Motor neuron (in vitro differentiated cells): Measurements from ENCODE around the gene FAM180A. TPM values are rescaled to one million over a fixed set of nuclear protein-coding genes. Genes with fewer than 3 reads are reported as not detected.

Source experiments
- ATAC-seq, 8 experiments: fragments of 200-7000 bp; cut with Tn5 transposase; replicated peaks in 6 of 8; 2 replicates each; pipeline ENCODE4 v1.8.0; 2021; ENCODE audit warnings: mild to moderate bottlenecking in 8 of 8, moderate library complexity in 8 of 8
- H3K27ac ChIP-seq, 2 donors: fragments of 250-450 bp; sonication (Bioruptor Pico); 2 replicates each; pipeline ENCODE4 v1.9.0; 2021; ENCODE audit warnings: antibody characterized with exemption in 2 of 2, mild to moderate bottlenecking in 2 of 2, moderate library complexity in 1 of 2
- H3K4me1 ChIP-seq, 2 donors: fragments of 250-450 bp; sonication (Bioruptor Pico); replicated peaks in 1 of 2; 2 replicates each; pipeline ENCODE4 v1.6.1; 2021; ENCODE audit warnings: antibody characterized with exemption in 2 of 2, mild to moderate bottlenecking in 2 of 2, moderate library complexity in 1 of 2
- H3K4me3 ChIP-seq, 5 donors: fragments of 250-450 bp; sonication (Bioruptor Pico); 2 replicates each; pipeline ENCODE4 v1.9.0; 2021; ENCODE audit warnings: antibody characterized with exemption in 5 of 5, mild to moderate bottlenecking in 5 of 5, moderate library complexity in 4 of 5
- WGBS, 10 experiments: fragments of 450-650 bp; shearing (Covaris generic); methylation state at CpG; one replicate each; pipeline ENCODE4 v1.0.0; 2022; 5-methylcytosine and 5-hydroxymethylcytosine counted together
- in situ Hi-C, 9 experiments: fragments of 400-800 bp; cut with MboI; loops; one replicate each; pipeline ENCODE4 v1.15.0; 2021; ENCODE audit warnings: low sequenced_read_pairs in 9 of 9, low pct_unique_long_range_greater_than_20kb in 2 of 9; ENCODE audit not compliant: unreplicated experiment in 9 of 9
- total RNA-seq, 8 experiments: library from RNA; unstranded; fragments of 300-600 nt; gene quantifications; 2 replicates each; pipeline versions ENCODE4 v1.2.3 to v1.2.4, GENCODE V29; 2022

Gene FAM180A
- total RNA-seq = 10 to 100 TPM in 1 of 8 experiments, under 1 TPM in 3, not detected in 4; 0.13 to 11.3 (median 0.30) TPM

DNA sequence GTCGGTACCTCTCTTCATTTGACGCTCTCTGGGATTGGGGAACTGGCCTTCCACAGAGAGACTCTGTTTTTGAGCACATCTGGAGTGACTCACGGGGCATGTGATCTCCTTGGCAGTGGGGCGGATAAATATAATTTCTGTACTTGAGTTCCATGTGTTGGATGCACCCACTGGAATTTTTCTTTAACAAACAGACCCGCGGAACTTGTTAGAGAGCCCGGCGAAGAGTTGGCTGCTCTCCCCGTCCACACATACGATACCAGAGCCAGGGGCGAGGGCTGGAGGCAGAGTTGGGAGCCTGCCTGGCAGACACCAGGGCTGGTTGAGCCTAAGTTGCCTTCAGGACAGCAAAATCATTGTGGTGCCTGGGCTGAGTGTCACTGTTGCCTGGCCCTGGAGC, at the start of gene FAM180A:
Gene FAM180A, minus strand, starts transcription at position 44 of the 400 bp plus-strand sequence. CDS start 233 bp downstream, outside the sequence.
- 0 to 100% (median 82%) methylated on average over 1 to 9 of the region's 11 CpGs; no CpG with 5 or more reads in 1 of the 10 experiments for WGBS, 10 experiments
- in situ Hi-C loops = no loop called here
- ATAC-seq = peak in 2 of 8 experiments; percentile 18
- H3K4me3 ChIP-seq = no peak within 1 kb of the TSS
- H3K4me1 ChIP-seq = no peaks in the 10 kb centered on the region
- H3K27ac ChIP-seq = no peak within 1 kb of the TSS

DNA sequence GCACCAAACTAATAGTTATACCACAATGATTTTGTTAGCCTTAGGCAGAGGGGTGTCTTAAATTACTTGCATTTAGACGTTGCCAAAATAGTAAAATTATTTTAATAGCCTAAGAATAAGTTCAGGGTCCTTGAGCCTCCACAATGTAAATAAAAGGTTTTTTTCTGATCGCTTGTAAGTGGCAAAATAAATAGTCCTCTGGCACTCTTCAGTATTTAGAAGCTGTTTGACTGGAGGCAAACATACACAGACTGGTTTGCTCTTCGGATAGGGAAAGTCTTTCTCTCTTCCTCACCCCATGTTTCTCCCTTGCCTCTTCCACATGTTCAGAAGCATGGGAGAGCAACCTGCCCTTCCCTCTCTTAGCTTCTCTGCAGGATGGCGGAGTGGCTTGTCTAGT, 49.5 kb upstream of the FAM180A start:
- Histone ChIP-seq H3K4me1 (peaks cover 0 to 2% of the 10 kb centered on the region in 2 donors), H3K4me3 (no peak overlapping the region), H3K27ac (no peak overlapping the region)
- 48 to 93% (median 81%) methylated on average over 1 to 4 of the region's 4 CpGs; no CpG with 5 or more reads in 1 of the 10 experiments for WGBS, 10 experiments
- in situ Hi-C loops = no loop called here
- no peak for ATAC-seq

DNA sequence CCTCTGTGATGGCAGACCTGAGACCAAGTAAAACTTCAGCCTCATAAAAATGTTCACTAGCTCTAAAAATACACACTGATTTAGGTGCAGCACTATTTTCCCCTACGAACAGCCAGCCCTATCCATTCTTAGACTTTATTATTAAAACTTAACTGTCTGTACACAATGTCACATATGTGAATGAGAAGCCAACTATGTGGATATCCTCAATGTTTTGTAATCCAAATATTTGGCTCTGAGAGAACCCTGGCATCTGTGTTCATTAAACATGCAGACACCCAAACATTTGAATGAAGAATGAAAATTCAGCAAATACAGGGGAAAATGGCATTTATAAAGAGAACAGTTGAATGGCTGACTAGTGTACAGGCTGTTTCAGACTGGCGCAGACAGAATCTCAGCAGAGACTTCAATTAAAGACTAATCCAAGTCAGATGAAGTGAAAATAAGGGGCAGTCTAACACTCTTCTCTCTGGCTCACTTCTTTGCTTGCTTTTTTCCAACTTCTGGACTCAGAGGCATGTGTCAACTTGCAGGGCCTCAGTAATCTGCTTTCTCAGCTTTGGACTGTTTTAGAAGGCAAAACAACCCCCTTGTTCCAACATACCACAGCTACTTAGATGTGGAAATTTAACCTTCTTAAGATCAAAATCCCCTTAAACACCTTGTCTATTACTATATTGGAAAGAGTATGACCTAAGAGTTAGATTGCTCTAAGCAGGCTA, 47.4 kb upstream of the FAM180A start:
- 71 to 100% (median 86%) methylated on average over 1 to 2 of the region's 2 CpGs; no CpG with 5 or more reads in 1 of the 10 experiments for WGBS, 10 experiments
- Histone ChIP-seq H3K27ac (no peak overlapping the region), H3K4me1 (peaks cover 0 to 2% of the 10 kb centered on the region in 2 donors), H3K4me3 (no peak overlapping the region)
- in situ Hi-C loops = no loop called here
- no peak for ATAC-seq

DNA sequence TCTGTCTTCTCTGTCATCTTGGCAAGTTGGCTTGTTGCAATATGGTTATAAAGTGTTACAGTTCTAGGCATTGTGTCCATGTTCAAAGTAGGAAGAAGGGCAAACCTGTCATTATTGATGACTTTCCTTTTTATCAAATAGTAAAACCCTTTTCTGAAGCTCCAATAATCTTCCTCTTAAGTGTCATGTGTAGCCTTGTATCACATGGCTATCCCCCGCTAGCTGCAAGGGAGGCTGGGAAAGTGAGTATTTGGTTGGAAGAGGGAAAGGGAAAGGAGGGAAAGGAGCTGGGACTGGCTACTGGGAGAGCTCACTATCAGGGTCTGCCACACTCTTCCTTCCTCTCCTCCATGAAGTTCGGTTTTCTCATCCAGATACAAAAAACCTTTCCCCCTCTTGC, 45.2 kb upstream of the FAM180A start:
- H3K27ac ChIP-seq = no peak overlapping the region

DNA sequence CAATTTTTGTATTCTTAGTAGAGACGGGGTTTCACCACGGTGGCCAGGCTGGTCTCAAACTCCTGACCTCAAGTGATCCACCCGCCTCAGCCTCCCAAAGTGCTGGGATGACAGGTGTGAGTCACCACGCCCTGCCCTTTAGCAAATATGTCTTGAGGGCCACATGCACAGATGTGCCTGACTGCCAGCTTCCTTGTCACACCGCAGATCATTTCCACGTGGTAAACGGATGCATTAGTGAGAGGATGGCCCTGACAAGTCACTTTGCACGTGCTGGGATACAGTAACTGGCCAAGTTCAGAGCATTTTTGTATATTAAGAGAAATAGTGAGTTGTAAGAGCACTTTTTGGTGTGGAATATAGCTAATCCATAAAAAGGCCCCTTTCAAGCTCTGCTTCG, 44.3 kb upstream of the FAM180A start:
- in situ Hi-C loops = no loop called here
- WGBS, 10 experiments = 59 to 88% (median 79%) methylated on average over 1 to 8 of the region's 9 CpGs; no CpG with 5 or more reads in 2 of the 10 experiments
- no peak for ATAC-seq

More for the DNA sequence above, 45.2 kb upstream of the FAM180A start:
- Histone ChIP-seq H3K4me1 (peaks cover 0 to 2% of the 10 kb centered on the region in 2 donors), H3K4me3 (no peak overlapping the region)
- ATAC-seq = no peak
- WGBS, 10 experiments = 62 to 92% (median 90%) methylated on average over 2 of the region's 2 CpGs; no CpG with 5 or more reads in 3 of the 10 experiments
- in situ Hi-C loops = no loop called here

DNA sequence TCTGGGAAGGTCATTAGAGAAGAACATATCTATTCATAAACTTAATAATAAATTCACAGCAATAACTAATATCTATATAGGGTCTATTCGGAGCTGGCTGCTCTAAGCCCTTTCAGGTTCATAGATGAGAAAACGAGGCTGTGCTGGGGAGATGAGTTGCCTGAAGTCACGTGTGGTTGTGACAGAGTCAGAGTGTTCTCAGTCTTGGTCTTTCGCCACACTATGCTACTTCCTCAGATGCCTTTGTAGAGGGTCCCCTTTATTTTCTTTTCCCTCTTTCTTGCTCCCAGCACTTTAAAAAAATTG, 43.7 kb upstream of the FAM180A start:
- ATAC-seq = peak in 3 of 8 experiments; percentile 13 to 85 (median 21)
- WGBS, 10 experiments = 0 to 75% (median 57%) methylated on average over 1 to 4 of the region's 4 CpGs; no CpG with 5 or more reads in 2 of the 10 experiments
- Histone ChIP-seq H3K4me3 (no peak overlapping the region), H3K27ac (no peak overlapping the region), H3K4me1 (peaks cover 0 to 2% of the 10 kb centered on the region in 2 donors)
- in situ Hi-C loops = no loop called here

More for the DNA sequence above, 44.3 kb upstream of the FAM180A start:
- H3K4me3 ChIP-seq = no peak overlapping the region
- H3K4me1 ChIP-seq = peaks cover 0 to 2% of the 10 kb centered on the region in 2 donors
- no peak overlapping the region for H3K27ac ChIP-seq

DNA sequence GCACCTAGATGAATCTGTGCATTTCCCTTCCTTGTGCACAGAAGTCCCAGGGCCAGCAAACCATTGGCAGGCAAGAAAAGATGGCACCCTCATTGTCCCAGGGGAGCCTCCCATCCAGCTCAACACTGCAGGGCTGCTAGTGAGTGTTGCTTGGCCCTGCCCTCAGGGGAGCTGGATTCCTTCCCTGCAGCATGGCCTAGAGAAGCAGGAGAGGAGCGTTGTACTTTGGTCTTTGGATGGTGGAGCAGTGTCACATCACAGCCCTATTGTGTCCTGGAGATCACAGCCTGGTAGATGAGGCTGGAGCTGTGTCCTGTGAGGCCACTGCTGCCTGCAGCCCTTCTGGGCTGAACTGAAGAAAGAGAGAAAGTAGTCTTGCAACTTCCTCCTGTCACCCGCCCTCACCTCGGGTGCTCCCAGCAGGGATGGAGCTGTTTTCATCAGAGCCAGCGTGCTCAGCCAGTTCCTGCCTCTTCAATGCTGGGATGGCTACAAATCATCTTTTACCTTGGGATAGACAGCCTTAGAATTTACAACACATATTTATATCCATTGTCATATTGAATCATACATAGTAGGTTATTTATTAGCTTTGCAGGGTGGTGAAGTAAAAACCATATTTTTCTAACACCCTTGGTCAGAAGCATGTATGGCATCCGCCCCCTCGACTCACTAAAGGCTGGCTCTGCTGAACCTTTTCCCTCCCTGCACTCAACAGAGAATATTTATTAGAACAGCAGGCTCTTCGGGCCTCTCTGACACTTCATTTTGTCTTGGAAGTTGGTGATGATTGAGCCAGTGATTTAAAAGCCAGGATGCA, 43.1 kb upstream of the FAM180A start:
- Histone ChIP-seq H3K4me1 (peaks cover 0 to 2% of the 10 kb centered on the region in 2 donors), H3K4me3 (no peak overlapping the region), H3K27ac (no peak overlapping the region)
- ATAC-seq = peak in 3 of 8 experiments; percentile 38 to 93 (median 41)
- in situ Hi-C loops = no loop called here
- WGBS, 10 experiments = 20 to 88% (median 67%) methylated on average over 1 to 3 of the region's 7 CpGs; no CpG with 5 or more reads in 3 of the 10 experiments

DNA sequence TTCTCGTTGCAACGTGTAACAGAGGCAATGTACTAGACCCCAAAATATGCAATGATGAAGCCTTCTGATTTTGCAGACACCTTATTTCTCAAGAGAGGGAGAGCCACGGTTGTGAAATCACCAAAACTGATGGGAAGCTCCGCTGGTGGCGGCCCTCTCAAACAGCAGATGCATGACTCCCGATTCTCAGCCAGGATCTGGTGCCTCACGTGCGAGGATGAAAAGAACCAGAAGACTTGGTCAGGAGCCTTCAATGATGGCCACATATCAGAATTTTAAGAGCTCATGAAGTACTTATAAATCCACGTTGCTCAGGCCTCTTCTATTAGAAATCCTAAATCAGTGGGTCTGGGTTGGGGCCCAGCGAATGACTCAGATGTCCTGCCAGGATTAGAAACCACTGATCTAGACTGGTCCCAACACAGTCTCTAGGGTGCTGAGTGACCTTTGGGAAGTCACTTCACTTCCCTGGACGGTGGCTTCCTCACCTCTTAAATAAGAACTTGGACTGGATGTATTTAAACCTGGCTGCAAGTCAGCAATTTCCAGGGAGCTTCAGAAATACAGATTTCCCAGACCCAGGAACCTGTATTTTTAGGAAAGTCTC, 41.9 kb upstream of the FAM180A start:
- ATAC-seq = no peak
- peaks cover 0 to 2% of the 10 kb centered on the region in 2 donors for H3K4me1 ChIP-seq
- no peak overlapping the region for H3K4me3 ChIP-seq
- H3K27ac ChIP-seq = no peak overlapping the region
- in situ Hi-C loops = no loop called here
- WGBS, 10 experiments = 8 to 100% (median 90%) methylated on average over 1 to 8 of the region's 11 CpGs; no CpG with 5 or more reads in 3 of the 10 experiments

DNA sequence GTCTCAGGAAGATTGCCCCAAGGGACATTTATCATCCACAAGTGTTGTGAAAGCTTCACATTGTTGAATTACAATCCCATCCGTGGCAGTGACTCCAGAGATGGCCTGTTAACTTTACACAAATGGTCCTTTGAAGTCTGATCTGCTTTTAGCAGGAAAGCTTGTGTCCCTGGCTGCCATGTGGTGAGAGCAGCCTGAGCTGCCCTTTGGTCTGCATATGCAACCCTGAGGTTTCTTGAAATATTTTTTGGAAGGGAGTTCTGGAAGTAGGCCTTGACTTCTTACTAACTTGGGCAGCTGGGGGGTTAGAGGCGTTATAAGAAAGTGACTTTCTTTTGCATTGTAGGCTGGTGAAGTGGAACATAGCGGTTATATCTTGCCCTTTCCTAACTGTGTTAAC, 41.3 kb upstream of the FAM180A start:
- in situ Hi-C loops = no loop called here
- WGBS, 10 experiments = 0 to 82% (median 65%) methylated on average over 1 to 3 of the region's 3 CpGs; no CpG with 5 or more reads in 2 of the 10 experiments

DNA sequence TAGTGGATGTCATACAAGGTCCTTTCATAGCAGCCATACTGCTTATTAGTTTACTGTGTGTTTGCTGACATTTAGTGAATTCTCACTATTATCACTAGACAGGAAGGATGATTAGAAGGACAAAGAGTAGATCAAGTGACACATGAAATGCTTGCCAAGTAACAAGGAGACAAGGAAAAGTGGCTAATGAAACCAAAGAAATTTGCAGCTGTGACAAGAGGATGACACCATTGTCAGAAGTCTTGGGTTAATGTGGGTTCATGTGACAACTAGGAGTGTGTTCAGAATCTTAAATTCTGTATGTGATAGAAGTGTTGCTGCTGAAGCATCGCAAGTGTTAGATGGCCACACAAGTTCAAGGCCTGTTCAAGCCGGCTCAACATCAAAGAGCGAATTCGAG, 40.8 kb upstream of the FAM180A start:
- WGBS, 10 experiments = 20 to 94% (median 81%) methylated on average over 1 to 4 of the region's 4 CpGs; no CpG with 5 or more reads in 4 of the 10 experiments
- peaks cover 0 to 2% of the 10 kb centered on the region in 2 donors for H3K4me1 ChIP-seq
- in situ Hi-C loops = no loop called here

More for the DNA sequence above, 41.3 kb upstream of the FAM180A start:
- Histone ChIP-seq H3K27ac (no peak overlapping the region), H3K4me1 (peaks cover 0 to 2% of the 10 kb centered on the region in 2 donors), H3K4me3 (no peak overlapping the region)
- ATAC-seq = peak in 1 of 8 experiments; percentile 31

DNA sequence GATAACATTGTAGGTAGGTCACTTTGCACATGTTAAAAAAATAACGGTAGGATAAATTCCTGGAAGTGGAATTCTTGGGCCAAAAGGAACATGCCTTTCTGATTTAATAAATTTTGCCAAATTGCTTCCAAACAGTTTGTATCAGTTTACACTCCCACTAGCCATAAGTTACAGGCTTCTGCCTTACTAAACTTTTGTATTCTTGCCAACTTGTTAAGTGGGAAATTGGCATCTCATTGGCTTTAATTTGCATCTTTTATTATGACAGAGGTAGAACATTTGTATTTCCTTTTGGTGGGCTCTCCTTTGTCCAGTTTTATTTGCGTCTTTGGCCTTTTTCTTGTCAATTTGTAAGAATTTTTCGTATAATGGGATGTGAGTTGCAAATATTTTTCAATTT, 38.3 kb upstream of the FAM180A start:
- no peak for ATAC-seq
- Histone ChIP-seq H3K27ac (no peak overlapping the region), H3K4me1 (peaks cover 0 to 1% of the 10 kb centered on the region in 2 donors), H3K4me3 (no peak overlapping the region)
- in situ Hi-C loops = no loop called here
- 25 to 96% (median 70%) methylated on average over 2 to 3 of the region's 3 CpGs for WGBS, 10 experiments

More for the DNA sequence above, 40.8 kb upstream of the FAM180A start:
- ATAC-seq = no peak
- H3K27ac ChIP-seq = no peak overlapping the region
- no peak overlapping the region for H3K4me3 ChIP-seq

DNA sequence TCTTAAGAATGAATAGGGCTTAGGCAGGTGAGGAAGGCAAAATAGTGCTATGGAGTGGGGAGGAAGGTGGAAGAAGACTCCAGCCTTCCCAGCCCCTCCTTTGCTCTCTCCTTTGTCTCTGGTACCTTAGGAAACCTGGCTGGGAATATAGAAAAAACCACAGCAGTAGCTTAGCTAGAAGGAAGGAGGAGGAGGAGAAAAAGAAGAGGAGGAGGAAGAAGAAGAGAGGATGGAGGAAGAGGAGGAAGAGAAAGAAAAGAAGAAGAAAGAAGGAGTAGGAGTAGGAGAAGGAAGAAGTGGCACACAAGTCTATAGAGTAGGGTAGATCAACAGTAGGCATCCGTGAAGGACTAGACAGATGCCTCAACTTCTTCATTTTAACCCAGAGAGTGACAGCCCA, 36.5 kb upstream of the FAM180A start:
- H3K4me3 ChIP-seq = no peak overlapping the region
- ATAC-seq = no peak
- no peaks in the 10 kb centered on the region for H3K4me1 ChIP-seq
- in situ Hi-C loops = no loop called here
- WGBS, 10 experiments = 11 to 100% (median 68%) methylated on average over 1 of the region's 1 CpG; no CpG with 5 or more reads in 2 of the 10 experiments
- H3K27ac ChIP-seq = no peak overlapping the region

DNA sequence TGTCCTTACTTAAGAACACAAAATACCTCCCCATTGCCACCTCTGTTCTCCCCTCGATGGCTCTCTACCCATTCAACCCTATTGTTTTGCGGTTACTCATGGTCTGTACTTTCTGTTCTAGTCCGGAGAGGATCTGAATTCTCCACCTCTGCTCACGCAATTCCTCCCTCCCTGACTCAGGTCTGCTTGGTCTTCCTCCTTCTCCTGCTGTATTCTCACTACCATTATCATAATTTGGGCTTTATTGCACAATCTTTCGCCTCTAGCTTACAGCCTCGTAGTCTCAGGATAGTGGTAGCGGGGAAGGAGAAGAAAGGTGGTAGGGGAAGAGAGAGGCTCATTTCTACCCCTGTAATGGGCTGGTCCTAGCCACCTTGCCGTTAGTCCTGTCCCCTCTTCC, 35.4 kb upstream of the FAM180A start:
- H3K27ac ChIP-seq = no peak overlapping the region
- no peak for ATAC-seq
- whole genome bisulfite sequencing, 10 experiments = 74 to 100% (median 87%) methylated on average over 1 to 6 of the region's 8 CpGs; no CpG with 5 or more reads in 2 of the 10 experiments
- in situ Hi-C loops = no loop called here
- H3K4me1 ChIP-seq = no peaks in the 10 kb centered on the region
- no peak overlapping the region for H3K4me3 ChIP-seq
